HCT116 (cell line): ENCODE measurements around the gene LLGL2.

Experiments used
- FOSL1 ChIP-seq: IDR thresholded peaks from 2 replicates; pipeline ENCODE4 v1.6.1; 2012; ENCODE audit warnings: low read depth
- POLR2A ChIP-seq: IDR thresholded peaks from 2 replicates; pipeline ENCODE4 v1.7.0; 2011; ENCODE audit warnings: borderline replicate concordance; ENCODE audit not compliant: insufficient read depth, insufficient read length; ENCODE audit errors: extremely low read depth
- POLR2AphosphoS5 ChIP-seq: IDR thresholded peaks from 2 replicates; pipeline ENCODE4 v1.6.1; 2011; ENCODE audit warnings: mild to moderate bottlenecking, low read depth, low read length, moderate library complexity
- RAD21 ChIP-seq: IDR thresholded peaks from 2 replicates; pipeline ENCODE4 v1.6.1; 2012; ENCODE audit warnings: low read depth, mild to moderate bottlenecking
- REST ChIP-seq: IDR thresholded peaks from 2 replicates; pipeline ENCODE4 v1.6.1; 2012; ENCODE audit warnings: low read depth
- ZNF274 ChIP-seq: fragments of 200-500 bp; sonication (Bioruptor generic); IDR thresholded peaks from 2 replicates; pipeline ENCODE4 v1.6.1; 2014; ENCODE audit warnings: mild to moderate bottlenecking, low read depth, low read length, inconsistent platforms
- TF ChIP-seq, protein P1 (sequence below), 3 experiments: fragments of 200-600 bp in 1 of 3; sonication (generic) in 1 of 3; IDR thresholded peaks in 2 of 3; conservative IDR thresholded peaks in 1 of 3; 2 replicates each; pipeline ENCODE4 v1.5.1; 2012 to 2017; ENCODE audit warnings: low read depth in 2 of 3, low read length in 2 of 3, antibody characterized with exemption in 1 of 3, borderline replicate concordance in 1 of 3, control low read depth in 1 of 3, mild to moderate bottlenecking in 1 of 3, mixed read lengths in 1 of 3, mixed run types in 1 of 3, moderate library complexity in 1 of 3; ENCODE audit not compliant: insufficient read depth in 1 of 3
- TF ChIP-seq, protein P2 (sequence below): IDR thresholded peaks from 2 replicates; pipeline ENCODE4 v1.6.1; 2012

DNA sequence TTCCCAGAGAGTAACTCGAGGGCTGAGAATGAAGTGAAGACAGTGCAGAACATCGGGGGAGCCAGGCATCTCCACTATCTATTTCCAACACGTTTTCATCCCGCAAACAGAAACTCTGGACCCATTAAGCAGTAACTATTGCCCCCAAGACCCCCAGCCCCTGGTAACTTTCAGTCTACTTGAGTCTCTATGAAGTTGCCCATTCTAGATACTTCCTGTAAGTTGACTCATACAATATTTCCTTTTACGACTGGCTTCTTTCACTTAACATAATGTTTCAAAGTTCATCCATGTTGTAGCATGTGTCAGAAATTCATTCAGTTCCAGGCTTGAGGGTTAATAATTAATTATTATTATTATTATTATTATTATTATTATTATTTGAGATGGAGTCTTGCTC lies 81.6 kb downstream of the LLGL2 start:
- TF ChIP-seq, protein P1, sequence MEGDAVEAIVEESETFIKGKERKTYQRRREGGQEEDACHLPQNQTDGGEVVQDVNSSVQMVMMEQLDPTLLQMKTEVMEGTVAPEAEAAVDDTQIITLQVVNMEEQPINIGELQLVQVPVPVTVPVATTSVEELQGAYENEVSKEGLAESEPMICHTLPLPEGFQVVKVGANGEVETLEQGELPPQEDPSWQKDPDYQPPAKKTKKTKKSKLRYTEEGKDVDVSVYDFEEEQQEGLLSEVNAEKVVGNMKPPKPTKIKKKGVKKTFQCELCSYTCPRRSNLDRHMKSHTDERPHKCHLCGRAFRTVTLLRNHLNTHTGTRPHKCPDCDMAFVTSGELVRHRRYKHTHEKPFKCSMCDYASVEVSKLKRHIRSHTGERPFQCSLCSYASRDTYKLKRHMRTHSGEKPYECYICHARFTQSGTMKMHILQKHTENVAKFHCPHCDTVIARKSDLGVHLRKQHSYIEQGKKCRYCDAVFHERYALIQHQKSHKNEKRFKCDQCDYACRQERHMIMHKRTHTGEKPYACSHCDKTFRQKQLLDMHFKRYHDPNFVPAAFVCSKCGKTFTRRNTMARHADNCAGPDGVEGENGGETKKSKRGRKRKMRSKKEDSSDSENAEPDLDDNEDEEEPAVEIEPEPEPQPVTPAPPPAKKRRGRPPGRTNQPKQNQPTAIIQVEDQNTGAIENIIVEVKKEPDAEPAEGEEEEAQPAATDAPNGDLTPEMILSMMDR (IDR thresholded peaks at IDR 0.05 in 2 of 3, conservative IDR thresholded peaks at IDR 0.05 in 1 of 3; ENCODE audit: borderline replicate concordance in 1 of 3, insufficient read depth in 1 of 3, low read depth in 2 of 3, low read length in 2 of 3): no peak
- TF ChIP-seq, protein P2, sequence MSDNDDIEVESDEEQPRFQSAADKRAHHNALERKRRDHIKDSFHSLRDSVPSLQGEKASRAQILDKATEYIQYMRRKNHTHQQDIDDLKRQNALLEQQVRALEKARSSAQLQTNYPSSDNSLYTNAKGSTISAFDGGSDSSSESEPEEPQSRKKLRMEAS: no peak
- TF ChIP-seq RAD21 (no peak), REST (no peak), FOSL1 (no peak), POLR2AphosphoS5 (no peak), POLR2A (no peak), ZNF274 (no peak)
